Fibroblast of lung (primary cell): ENCODE data around the gene RARS1.

ENCODE experiments used
- EZH2 ChIP-seq: IDR thresholded peaks from 2 replicates; pipeline ENCODE4 v1.5.1; 2012; ENCODE audit warnings: low read length, control low read depth, mild to moderate bottlenecking; ENCODE audit errors: missing control alignments
- TF ChIP-seq, protein P1 (sequence below), 2 donors: IDR thresholded peaks in 1 of 2; conservative IDR thresholded peaks in 1 of 2; 1 replicate in 1 of 2; 2 replicates in 1 of 2; pipeline ENCODE4 v1.5.1; 2011 to 2012; ENCODE audit warnings: low read length in 2 of 2, control low read depth in 1 of 2, inconsistent platforms in 1 of 2, low read depth in 1 of 2, mild to moderate bottlenecking in 1 of 2

DNA sequence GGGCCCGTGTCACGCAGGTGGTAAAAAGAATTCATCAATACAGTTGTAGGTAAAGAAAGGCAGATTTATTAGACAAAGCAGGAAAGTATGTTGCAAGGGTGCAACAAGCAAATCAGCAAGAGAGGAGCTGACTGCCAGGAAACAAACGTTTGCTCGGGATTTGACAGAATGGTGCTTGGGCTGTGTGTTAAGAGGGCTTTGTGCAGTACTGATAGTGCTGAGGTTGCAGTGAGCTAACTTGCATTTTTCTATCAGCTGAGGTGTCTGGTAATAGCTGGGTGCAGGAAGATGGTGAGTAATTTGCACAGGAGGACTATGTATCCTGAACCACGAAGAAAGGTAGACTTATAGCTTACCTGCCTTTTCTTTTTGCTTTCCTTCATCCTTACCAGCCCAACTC lies 3.9 kb upstream of the RARS1 start:
- TF ChIP-seq, protein P1, sequence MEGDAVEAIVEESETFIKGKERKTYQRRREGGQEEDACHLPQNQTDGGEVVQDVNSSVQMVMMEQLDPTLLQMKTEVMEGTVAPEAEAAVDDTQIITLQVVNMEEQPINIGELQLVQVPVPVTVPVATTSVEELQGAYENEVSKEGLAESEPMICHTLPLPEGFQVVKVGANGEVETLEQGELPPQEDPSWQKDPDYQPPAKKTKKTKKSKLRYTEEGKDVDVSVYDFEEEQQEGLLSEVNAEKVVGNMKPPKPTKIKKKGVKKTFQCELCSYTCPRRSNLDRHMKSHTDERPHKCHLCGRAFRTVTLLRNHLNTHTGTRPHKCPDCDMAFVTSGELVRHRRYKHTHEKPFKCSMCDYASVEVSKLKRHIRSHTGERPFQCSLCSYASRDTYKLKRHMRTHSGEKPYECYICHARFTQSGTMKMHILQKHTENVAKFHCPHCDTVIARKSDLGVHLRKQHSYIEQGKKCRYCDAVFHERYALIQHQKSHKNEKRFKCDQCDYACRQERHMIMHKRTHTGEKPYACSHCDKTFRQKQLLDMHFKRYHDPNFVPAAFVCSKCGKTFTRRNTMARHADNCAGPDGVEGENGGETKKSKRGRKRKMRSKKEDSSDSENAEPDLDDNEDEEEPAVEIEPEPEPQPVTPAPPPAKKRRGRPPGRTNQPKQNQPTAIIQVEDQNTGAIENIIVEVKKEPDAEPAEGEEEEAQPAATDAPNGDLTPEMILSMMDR (conservative IDR thresholded peaks at IDR 0.05 in 1 of 2, IDR thresholded peaks at IDR 0.05 in 1 of 2; ENCODE audit: low read depth in 1 of 2, low read length in 2 of 2) = no peak
- TF ChIP-seq EZH2 = no peak
